Activated CD4-positive, alpha-beta memory T cell treated with anti-CD3 and anti-CD28 coated beads, Interleukin-2, amount 10 ng/mL, durations not matched to agents 7 days and 5 days (primary cell): ENCODE measurements around the gene TJP1. TPM values are rescaled to one million over a fixed set of nuclear protein-coding genes. Genes with fewer than 3 reads are reported as not detected.
"Not testable (repeated sequence)": the region's sequence is repeated elsewhere in the genome, so short reads cannot be mapped to it uniquely, and the experiment has no call there.

ENCODE experiments used
- CTCF ChIA-PET: fragments of 350-600 bp; sonication (Branson Sonifier 250); formaldehyde crosslinking; loops from one replicate; lab custom pipeline; 2021; ENCODE audit warnings: antibody characterized with exemption, inconsistent platforms; lab: Charles Lee
- POLR2A ChIA-PET: fragments of 350-600 bp; sonication (Branson Sonifier 250); formaldehyde crosslinking; loops from one replicate; lab custom pipeline; 2021; ENCODE audit warnings: antibody characterized with exemption; lab: Charles Lee
- DNase-seq: peaks from one replicate; pipeline ENCODE4 v3.0.0-alpha.2; 2020
- H3K27ac Mint-ChIP-seq: one replicate; pipeline ENCODE4 v1.8.0; 2021; ENCODE audit warnings: mild to moderate bottlenecking, mixed read lengths
- H3K27me3 Mint-ChIP-seq: one replicate; pipeline ENCODE4 v1.8.0; 2021; ENCODE audit warnings: mixed read lengths
- H3K36me3 Mint-ChIP-seq: one replicate; pipeline ENCODE4 v1.8.0; 2021; ENCODE audit warnings: low read depth, mixed read lengths
- H3K4me1 Mint-ChIP-seq: one replicate; pipeline ENCODE4 v1.8.0; 2021; ENCODE audit warnings: mixed read lengths
- H3K4me3 Mint-ChIP-seq: one replicate; pipeline ENCODE4 v1.8.0; 2021; ENCODE audit warnings: mild to moderate bottlenecking, mixed read lengths
- H3K9me3 Mint-ChIP-seq: one replicate; pipeline ENCODE4 v1.8.0; 2021; ENCODE audit warnings: mixed read lengths
- total RNA-seq, 2 experiments: library from RNA; stranded (reverse); gene quantifications; one replicate each; pipeline ENCODE4 v1.2.3, GENCODE V29; 2021

TJP1 gene
- total RNA-seq, 2 experiments from 2014 or later: not detected

- H3K36me3 Mint-ChIP-seq: no peaks in the 10 kb centered on the region
- H3K4me3 Mint-ChIP-seq: no peak overlapping the region
- ChIA-PET CTCF (no interaction called here), POLR2A (no interaction called here)
- H3K27ac Mint-ChIP-seq: no peak overlapping the region
- H3K4me1 Mint-ChIP-seq: no peaks in the 10 kb centered on the region
- H3K9me3 Mint-ChIP-seq: no peaks in the 10 kb centered on the region
- H3K27me3 Mint-ChIP-seq: peaks cover 9% of the 10 kb centered on the region
- DNase-seq: no peak
Observed at GRCh38 chr15:29672446-29672845, 149.8 kb downstream of the TJP1 start.

DNA sequence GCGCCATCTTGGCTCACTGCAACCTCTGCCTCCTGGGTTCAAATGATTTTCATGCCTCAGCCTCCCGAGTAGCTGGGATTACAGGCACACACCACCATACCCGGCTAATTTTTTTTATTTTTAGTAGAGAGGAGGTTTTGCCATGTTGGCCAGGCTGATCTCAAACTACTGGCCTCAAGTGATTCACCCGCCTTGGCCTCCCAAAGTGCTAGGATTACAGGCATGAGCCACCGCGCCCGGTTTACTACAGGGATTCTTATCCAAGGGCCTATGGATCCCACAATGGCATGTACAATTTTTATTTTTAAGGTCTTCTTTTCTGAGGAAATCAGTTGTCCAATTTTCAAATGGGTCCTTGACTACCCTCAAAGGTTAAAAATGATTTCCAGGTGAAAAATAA, 150.2 kb downstream of the TJP1 start:
- H3K9me3 Mint-ChIP-seq, H3K4me3 Mint-ChIP-seq, POLR2A ChIA-PET, H3K36me3 Mint-ChIP-seq, H3K4me1 Mint-ChIP-seq, H3K27ac Mint-ChIP-seq, DNase-seq, H3K27me3 Mint-ChIP-seq, CTCF ChIA-PET: not testable (repeated sequence)

DNA sequence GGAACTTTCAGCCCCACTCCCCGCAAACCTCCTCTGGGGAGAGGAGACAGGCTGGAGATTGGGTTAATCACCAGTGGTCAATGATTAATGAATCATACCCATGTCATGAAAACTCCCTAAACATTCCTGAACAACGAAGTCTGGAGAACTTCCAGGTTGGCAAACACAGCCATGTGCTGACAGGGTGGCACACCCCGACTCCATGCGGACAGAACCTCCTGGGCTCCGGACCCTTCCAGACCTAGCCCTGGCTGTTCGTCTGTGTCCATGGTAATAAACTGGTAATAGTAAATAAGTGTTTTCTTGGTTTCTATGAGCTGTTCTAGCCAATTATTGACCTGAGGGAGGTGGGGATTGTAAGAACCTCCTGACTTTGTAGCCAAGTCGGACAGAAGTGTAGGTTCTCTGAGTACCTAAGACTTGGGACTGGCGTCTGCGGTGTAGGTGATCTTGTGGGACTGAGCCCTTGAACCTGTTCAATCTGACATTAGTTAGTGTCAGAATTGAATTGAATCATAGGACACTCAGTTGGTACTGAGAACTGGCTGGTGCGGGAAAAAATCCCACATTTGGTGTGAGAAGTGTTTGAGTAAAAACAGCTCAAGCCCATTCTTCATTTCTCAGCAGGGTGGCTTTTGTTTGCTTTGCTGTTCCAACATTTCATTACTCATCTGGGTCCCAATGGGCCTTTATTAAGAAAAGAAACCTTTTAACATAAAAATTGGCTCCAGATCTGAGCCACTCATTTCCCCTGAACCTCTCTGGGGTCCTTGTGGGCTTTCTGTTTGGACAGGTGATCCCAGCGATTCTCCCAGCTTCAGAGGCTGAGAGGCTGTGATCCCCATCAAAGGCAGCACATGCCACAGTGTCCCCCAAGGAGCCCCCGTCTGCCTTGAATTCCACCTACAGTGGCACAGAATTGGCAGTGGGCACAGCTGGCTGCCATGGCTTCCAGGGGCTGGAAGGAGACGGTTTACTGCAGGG, 151.0 kb downstream of the TJP1 start:
- peaks cover 9% of the 10 kb centered on the region for H3K27me3 Mint-ChIP-seq
- no peak overlapping the region for H3K4me3 Mint-ChIP-seq
- DNase-seq: no peak
- CTCF ChIA-PET: no interaction called here
- no peaks in the 10 kb centered on the region for H3K9me3 Mint-ChIP-seq
- no peaks in the 10 kb centered on the region for H3K4me1 Mint-ChIP-seq
- H3K36me3 Mint-ChIP-seq: no peaks in the 10 kb centered on the region
- POLR2A ChIA-PET: no interaction called here
- no peak overlapping the region for H3K27ac Mint-ChIP-seq

DNA sequence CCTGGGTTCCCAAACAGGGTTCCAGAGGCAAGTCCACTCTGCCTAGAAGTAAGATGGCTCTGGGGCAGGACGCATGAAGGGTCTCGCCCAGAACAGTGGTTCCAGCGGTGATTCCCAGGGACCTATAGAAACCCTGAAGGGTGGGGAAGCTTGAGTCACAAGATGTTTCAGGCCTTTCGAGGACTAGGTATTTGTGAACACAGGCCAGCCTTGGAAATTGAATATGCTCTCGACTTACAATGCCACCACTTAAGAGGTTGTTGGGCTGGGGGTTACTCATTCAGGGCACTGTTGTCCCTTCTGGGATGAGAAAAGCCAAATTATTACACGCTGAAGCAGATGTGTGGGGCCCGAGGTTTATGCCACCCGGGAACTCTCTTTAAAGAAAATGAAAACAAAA, 152.0 kb downstream of the TJP1 start:
- no peaks in the 10 kb centered on the region for H3K36me3 Mint-ChIP-seq
- no peak overlapping the region for H3K27ac Mint-ChIP-seq
- H3K4me3 Mint-ChIP-seq: no peak overlapping the region
- H3K9me3 Mint-ChIP-seq: no peaks in the 10 kb centered on the region
- CTCF ChIA-PET: no interaction called here
- POLR2A ChIA-PET: no interaction called here
- DNase-seq: no peak
- H3K4me1 Mint-ChIP-seq: no peaks in the 10 kb centered on the region
- H3K27me3 Mint-ChIP-seq: peaks cover 5% of the 10 kb centered on the region

GRCh38 chr15:29669823-29670222, 152.4 kb downstream of the TJP1 start:
- no peaks in the 10 kb centered on the region for H3K36me3 Mint-ChIP-seq
- H3K4me3 Mint-ChIP-seq: no peak overlapping the region
- H3K4me1 Mint-ChIP-seq: no peaks in the 10 kb centered on the region
- CTCF ChIA-PET: no interaction called here
- H3K27ac Mint-ChIP-seq: no peak overlapping the region
- no peaks in the 10 kb centered on the region for H3K9me3 Mint-ChIP-seq
- DNase-seq: no peak
- H3K27me3 Mint-ChIP-seq: peaks cover 5% of the 10 kb centered on the region
- POLR2A ChIA-PET: no interaction called here

DNA sequence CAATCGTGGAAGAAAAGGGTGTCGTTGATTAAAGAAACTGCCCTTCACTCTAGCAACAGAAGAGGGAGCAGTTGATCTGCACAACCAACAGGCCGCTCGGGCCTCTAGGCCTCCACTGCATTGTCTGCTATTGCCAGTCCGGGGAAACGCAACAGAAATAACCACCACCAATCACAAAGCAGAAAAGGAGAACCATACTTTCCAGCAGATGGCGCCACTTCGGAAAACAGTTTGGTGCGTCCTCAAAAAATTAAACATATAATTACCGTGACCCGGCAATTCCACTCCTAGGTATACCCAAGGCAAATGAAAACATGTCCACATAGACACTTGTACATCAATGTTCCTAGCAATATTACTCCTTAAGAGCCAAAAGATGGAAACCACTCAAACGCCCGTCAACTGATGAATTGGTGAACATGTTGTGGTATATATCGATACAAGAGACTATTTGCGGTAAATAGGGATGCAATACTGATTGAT, 154.1 kb downstream of the TJP1 start:
- H3K9me3 Mint-ChIP-seq: no peaks in the 10 kb centered on the region
- CTCF ChIA-PET: interaction anchor here (1.3 kb wide), 1 partner anchor 72 kb away, joined by 3 read pairs; no protein-coding TSS in a partner anchor
- H3K27me3 Mint-ChIP-seq: no peaks in the 10 kb centered on the region
- H3K4me1 Mint-ChIP-seq: no peaks in the 10 kb centered on the region
- no peak overlapping the region for H3K27ac Mint-ChIP-seq
- no peak overlapping the region for H3K4me3 Mint-ChIP-seq
- POLR2A ChIA-PET: no interaction called here
- no peaks in the 10 kb centered on the region for H3K36me3 Mint-ChIP-seq
- peak; percentile 24 for DNase-seq

GRCh38 chr15:29666241-29666640, 156.0 kb downstream of the TJP1 start:
- ChIA-PET POLR2A (no interaction called here), CTCF (no interaction called here)
- no peaks in the 10 kb centered on the region for H3K36me3 Mint-ChIP-seq
- no peak overlapping the region for H3K27ac Mint-ChIP-seq
- no peak for DNase-seq
- H3K4me1 Mint-ChIP-seq: no peaks in the 10 kb centered on the region
- H3K4me3 Mint-ChIP-seq: no peak overlapping the region
- H3K27me3 Mint-ChIP-seq: no peaks in the 10 kb centered on the region
- no peaks in the 10 kb centered on the region for H3K9me3 Mint-ChIP-seq

DNA sequence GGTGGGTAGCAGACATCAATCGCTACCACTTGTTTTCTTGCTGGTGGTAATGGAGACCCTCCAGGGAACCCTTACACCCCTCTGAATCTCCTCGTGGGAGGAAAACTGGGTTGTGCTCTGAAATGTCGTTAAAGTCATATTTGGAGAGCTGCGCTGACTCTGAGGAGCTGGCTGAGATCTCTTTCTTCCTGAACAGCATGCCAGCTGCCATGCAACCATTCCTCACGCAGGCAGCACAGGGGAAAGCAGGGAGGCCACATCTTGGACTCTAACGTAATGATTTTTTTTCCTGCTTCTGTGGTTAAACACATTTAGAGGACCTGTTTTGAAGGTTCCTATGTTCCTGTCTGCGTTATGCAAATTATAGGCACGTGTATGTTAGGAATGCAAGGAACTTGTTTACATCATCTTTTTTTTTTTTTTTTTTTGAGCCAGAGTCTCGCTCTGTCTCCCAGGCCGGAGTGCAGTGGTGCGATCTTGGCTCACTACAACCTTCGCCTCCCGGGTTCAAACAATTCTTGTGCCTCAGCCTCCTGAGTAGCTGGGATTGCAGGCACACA, 156.7 kb downstream of the TJP1 start:
- Mint-ChIP-seq H3K4me1 (no peaks in the 10 kb centered on the region), H3K27me3 (no peaks in the 10 kb centered on the region), H3K27ac (no peak overlapping the region), H3K36me3 (no peaks in the 10 kb centered on the region), H3K4me3 (no peak overlapping the region), H3K9me3 (no peaks in the 10 kb centered on the region)
- DNase-seq: no peak
- POLR2A ChIA-PET: interaction anchor here (0.6 kb wide), 1 partner anchor 212 kb away, joined by 3 read pairs; no protein-coding TSS in a partner anchor
- CTCF ChIA-PET: no interaction called here

GRCh38 chr15:29664406-29664805, 157.9 kb downstream of the TJP1 start:
- DNase-seq: no peak
- H3K27me3 Mint-ChIP-seq: no peaks in the 10 kb centered on the region
- H3K36me3 Mint-ChIP-seq: no peaks in the 10 kb centered on the region
- CTCF ChIA-PET: no interaction called here
- POLR2A ChIA-PET: no interaction called here
- no peak overlapping the region for H3K27ac Mint-ChIP-seq
- H3K9me3 Mint-ChIP-seq: no peaks in the 10 kb centered on the region
- H3K4me1 Mint-ChIP-seq: no peaks in the 10 kb centered on the region
- H3K4me3 Mint-ChIP-seq: no peak overlapping the region

- H3K27ac Mint-ChIP-seq, DNase-seq, H3K4me3 Mint-ChIP-seq, H3K9me3 Mint-ChIP-seq, H3K27me3 Mint-ChIP-seq, CTCF ChIA-PET, H3K4me1 Mint-ChIP-seq, POLR2A ChIA-PET, H3K36me3 Mint-ChIP-seq: not testable (repeated sequence)
Observed at GRCh38 chr15:29657476-29657817, 164.8 kb downstream of the TJP1 start.

- CTCF ChIA-PET: no interaction called here
- Mint-ChIP-seq H3K4me1 (no peaks in the 10 kb centered on the region), H3K27me3 (no peaks in the 10 kb centered on the region), H3K4me3 (no peak overlapping the region), H3K9me3 (peaks cover 3% of the 10 kb centered on the region), H3K27ac (no peak overlapping the region), H3K36me3 (no peaks in the 10 kb centered on the region)
- POLR2A ChIA-PET: no interaction called here
- DNase-seq: no peak
Observed at GRCh38 chr15:29656636-29657475, 165.4 kb downstream of the TJP1 start.

DNA sequence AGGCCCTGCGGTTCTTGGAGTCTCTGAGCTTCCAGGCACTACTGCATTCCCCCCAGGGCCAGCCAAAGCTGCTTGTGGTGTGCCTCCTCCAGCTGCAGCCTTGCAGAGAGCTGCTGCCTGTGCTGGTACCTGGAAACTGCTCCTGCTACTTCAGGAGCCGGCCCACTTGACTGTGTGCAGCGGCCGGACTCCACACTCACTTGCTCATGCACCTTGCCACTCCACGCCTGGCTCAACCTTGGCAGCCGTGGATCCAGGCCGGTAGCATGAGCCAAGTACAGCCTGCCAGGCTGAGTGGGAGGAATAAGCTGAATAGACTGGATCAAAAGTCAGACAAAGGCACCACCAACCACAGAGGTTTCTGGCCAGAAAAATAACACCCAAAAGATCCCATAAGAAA, 169.7 kb downstream of the TJP1 start:
- Mint-ChIP-seq H3K4me3 (no peak overlapping the region), H3K27me3 (no peaks in the 10 kb centered on the region), H3K27ac (no peak overlapping the region), H3K9me3 (peaks cover 9% of the 10 kb centered on the region), H3K4me1 (no peaks in the 10 kb centered on the region), H3K36me3 (no peaks in the 10 kb centered on the region)
- CTCF ChIA-PET: no interaction called here
- DNase-seq: no peak
- POLR2A ChIA-PET: no interaction called here
